ENCODE measurements around the gene GJB1.
A peak's percentile ranks its signal among the peaks of the same experiment; 100 is the strongest.
"Not testable (repeated sequence)": the region's sequence is repeated elsewhere in the genome, so short reads cannot be mapped to it uniquely, and the experiment has no call there.

GJB1 gene

GRCh38 chrX:71222929-71223328 is at the start of gene GJB1:
GJB1 (plus strand) TSS chrX:71223224; CDS start chrX:71223708, 484 bp downstream.
- Mint-ChIP-seq H3K36me3 (ENCODE audit: low read depth) (no peaks in the 10 kb centered on the region), H3K4me1 (ENCODE audit: low read depth) (no peaks in the 10 kb centered on the region), H3K27me3 (peaks cover 31% of the 10 kb centered on the region), H3K27ac (no peak within 1 kb of the TSS), H3K9me3 (no peaks in the 10 kb centered on the region), H3K4me3 (no peak within 1 kb of the TSS)
- DNase-seq: no peak

GRCh38 chrX:71173440-71173839 is 49.6 kb upstream of the GJB1 start:
- Mint-ChIP-seq H3K4me3 (no peak overlapping the region), H3K27me3 (peaks cover 17% of the 10 kb centered on the region), H3K36me3 (ENCODE audit: low read depth) (peaks cover 12% of the 10 kb centered on the region), H3K4me1 (ENCODE audit: low read depth) (peaks cover 3% of the 10 kb centered on the region), H3K27ac (no peak overlapping the region), H3K9me3 (no peaks in the 10 kb centered on the region)
- no peak for DNase-seq

- peaks cover 12% of the 10 kb centered on the region for H3K36me3 Mint-ChIP-seq (ENCODE audit: low read depth)
- H3K9me3 Mint-ChIP-seq: no peaks in the 10 kb centered on the region
- H3K4me3 Mint-ChIP-seq: no peak overlapping the region
- H3K4me1 Mint-ChIP-seq (ENCODE audit: low read depth): peaks cover 4% of the 10 kb centered on the region
- no peak for DNase-seq
- peaks cover 19% of the 10 kb centered on the region for H3K27me3 Mint-ChIP-seq
- H3K27ac Mint-ChIP-seq: no peak overlapping the region
Measured at GRCh38 chrX:71174795-71175194, 48.2 kb upstream of the GJB1 start.

- Mint-ChIP-seq H3K4me1 (ENCODE audit: low read depth) (peaks cover 7% of the 10 kb centered on the region), H3K9me3 (no peaks in the 10 kb centered on the region), H3K27me3 (peaks cover 20% of the 10 kb centered on the region), H3K27ac (no peak overlapping the region), H3K36me3 (ENCODE audit: low read depth) (peaks cover 12% of the 10 kb centered on the region), H3K4me3 (no peak overlapping the region)
- DNase-seq: no peak
Measured at GRCh38 chrX:71175531-71175930, 47.5 kb upstream of the GJB1 start.

GRCh38 chrX:71177327-71177726 is 45.7 kb upstream of the GJB1 start:
- Mint-ChIP-seq H3K36me3 (ENCODE audit: low read depth) (peaks cover 17% of the 10 kb centered on the region), H3K4me1 (ENCODE audit: low read depth) (peaks cover 10% of the 10 kb centered on the region), H3K27ac (no peak overlapping the region), H3K27me3 (peaks cover 20% of the 10 kb centered on the region), H3K4me3 (no peak overlapping the region), H3K9me3 (no peaks in the 10 kb centered on the region)
- no peak for DNase-seq

GRCh38 chrX:71178908-71179307 is 44.1 kb upstream of the GJB1 start:
- peak; percentile 37 for DNase-seq
- H3K4me1 Mint-ChIP-seq (ENCODE audit: low read depth): peaks cover 15% of the 10 kb centered on the region
- H3K4me3 Mint-ChIP-seq: no peak overlapping the region
- no peaks in the 10 kb centered on the region for H3K9me3 Mint-ChIP-seq
- no peak overlapping the region for H3K27ac Mint-ChIP-seq
- peaks cover 18% of the 10 kb centered on the region for H3K27me3 Mint-ChIP-seq
- H3K36me3 Mint-ChIP-seq (ENCODE audit: low read depth): peaks cover 15% of the 10 kb centered on the region

- Mint-ChIP-seq H3K4me1 (ENCODE audit: low read depth) (peaks cover 15% of the 10 kb centered on the region), H3K27ac (peak overlapping the region; percentile 67), H3K36me3 (ENCODE audit: low read depth) (peaks cover 15% of the 10 kb centered on the region), H3K4me3 (peak overlapping the region; percentile 84), H3K27me3 (peaks cover 26% of the 10 kb centered on the region)
- not testable (repeated sequence) for H3K9me3 Mint-ChIP-seq, DNase-seq
Measured at GRCh38 chrX:71180579-71181265, 42.3 kb upstream of the GJB1 start.

GRCh38 chrX:71181558-71181909 is 41.5 kb upstream of the GJB1 start:
- H3K4me3 Mint-ChIP-seq: peak overlapping the region; percentile 84
- H3K27ac Mint-ChIP-seq: peak overlapping the region; percentile 98
- DNase-seq: peak; percentile 65
- peaks cover 30% of the 10 kb centered on the region for H3K27me3 Mint-ChIP-seq
- peaks cover 13% of the 10 kb centered on the region for H3K36me3 Mint-ChIP-seq (ENCODE audit: low read depth)
- no peaks in the 10 kb centered on the region for H3K9me3 Mint-ChIP-seq
- H3K4me1 Mint-ChIP-seq (ENCODE audit: low read depth): peaks cover 15% of the 10 kb centered on the region

- peaks cover 8% of the 10 kb centered on the region for H3K36me3 Mint-ChIP-seq (ENCODE audit: low read depth)
- peaks cover 28% of the 10 kb centered on the region for H3K27me3 Mint-ChIP-seq
- DNase-seq: peak; percentile 77
- no peaks in the 10 kb centered on the region for H3K9me3 Mint-ChIP-seq
- peaks cover 20% of the 10 kb centered on the region for H3K4me1 Mint-ChIP-seq (ENCODE audit: low read depth)
- H3K27ac Mint-ChIP-seq: peak overlapping the region; percentile 98
- peak overlapping the region; percentile 84 for H3K4me3 Mint-ChIP-seq
Measured at GRCh38 chrX:71181910-71182799, 40.9 kb upstream of the GJB1 start.

GRCh38 chrX:71182871-71183270 is 40.2 kb upstream of the GJB1 start:
- H3K4me1 Mint-ChIP-seq (ENCODE audit: low read depth): peaks cover 20% of the 10 kb centered on the region
- no peaks in the 10 kb centered on the region for H3K9me3 Mint-ChIP-seq
- peak overlapping the region; percentile 84 for H3K4me3 Mint-ChIP-seq
- H3K27ac Mint-ChIP-seq: peak overlapping the region; percentile 98
- peaks cover 5% of the 10 kb centered on the region for H3K36me3 Mint-ChIP-seq (ENCODE audit: low read depth)
- H3K27me3 Mint-ChIP-seq: peaks cover 25% of the 10 kb centered on the region
- no peak for DNase-seq

- Mint-ChIP-seq H3K27ac (peak overlapping the region; percentile 98), H3K36me3 (ENCODE audit: low read depth) (peaks cover 5% of the 10 kb centered on the region), H3K4me1 (ENCODE audit: low read depth) (peaks cover 20% of the 10 kb centered on the region), H3K27me3 (peaks cover 22% of the 10 kb centered on the region), H3K9me3 (no peaks in the 10 kb centered on the region), H3K4me3 (no peak overlapping the region)
- no peak for DNase-seq
Measured at GRCh38 chrX:71183341-71183740, 39.7 kb upstream of the GJB1 start.

- Mint-ChIP-seq H3K36me3 (ENCODE audit: low read depth) (peaks cover 5% of the 10 kb centered on the region), H3K9me3 (no peaks in the 10 kb centered on the region), H3K4me1 (ENCODE audit: low read depth) (peaks cover 18% of the 10 kb centered on the region), H3K4me3 (no peak overlapping the region), H3K27me3 (peaks cover 20% of the 10 kb centered on the region), H3K27ac (no peak overlapping the region)
- no peak for DNase-seq
Measured at GRCh38 chrX:71184092-71184491, 38.9 kb upstream of the GJB1 start.

- Mint-ChIP-seq H3K9me3 (no peaks in the 10 kb centered on the region), H3K27ac (peak overlapping the region; percentile 5), H3K4me1 (ENCODE audit: low read depth) (peaks cover 18% of the 10 kb centered on the region), H3K4me3 (no peak overlapping the region), H3K36me3 (ENCODE audit: low read depth) (peaks cover 5% of the 10 kb centered on the region), H3K27me3 (peaks cover 20% of the 10 kb centered on the region)
- no peak for DNase-seq
Measured at GRCh38 chrX:71184803-71185495, 38.1 kb upstream of the GJB1 start.

- no peak for DNase-seq
- Mint-ChIP-seq H3K27me3 (peaks cover 3% of the 10 kb centered on the region), H3K4me1 (ENCODE audit: low read depth) (peaks cover 24% of the 10 kb centered on the region), H3K27ac (peak overlapping the region; percentile 24), H3K4me3 (no peak overlapping the region), H3K9me3 (no peaks in the 10 kb centered on the region), H3K36me3 (ENCODE audit: low read depth) (no peaks in the 10 kb centered on the region)
Measured at GRCh38 chrX:71191248-71191647, 31.8 kb upstream of the GJB1 start.
